Mammary epithelial cell (primary cell): Measurements from ENCODE around the gene DGLUCY.
"Not testable (repeated sequence)": the region's sequence is repeated elsewhere in the genome, so short reads cannot be mapped to it uniquely, and the experiment has no call there.

Experiments
- EZH2 ChIP-seq: IDR thresholded peaks from 2 replicates; pipeline ENCODE4 v1.6.1; 2012; ENCODE audit warnings: low read length, inconsistent platforms, borderline replicate concordance
- TF ChIP-seq, protein P1 (sequence below), 2 donors: IDR thresholded peaks in 1 of 2; conservative IDR thresholded peaks in 1 of 2; 2 replicates each; pipeline ENCODE4 v1.5.1; 2011 to 2012; ENCODE audit warnings: inconsistent platforms in 2 of 2, low read length in 2 of 2, mild to moderate bottlenecking in 2 of 2, control low read depth in 1 of 2, low read depth in 1 of 2; ENCODE audit not compliant: insufficient read depth in 1 of 2; ENCODE audit errors: extremely low read depth in 1 of 2

DNA sequence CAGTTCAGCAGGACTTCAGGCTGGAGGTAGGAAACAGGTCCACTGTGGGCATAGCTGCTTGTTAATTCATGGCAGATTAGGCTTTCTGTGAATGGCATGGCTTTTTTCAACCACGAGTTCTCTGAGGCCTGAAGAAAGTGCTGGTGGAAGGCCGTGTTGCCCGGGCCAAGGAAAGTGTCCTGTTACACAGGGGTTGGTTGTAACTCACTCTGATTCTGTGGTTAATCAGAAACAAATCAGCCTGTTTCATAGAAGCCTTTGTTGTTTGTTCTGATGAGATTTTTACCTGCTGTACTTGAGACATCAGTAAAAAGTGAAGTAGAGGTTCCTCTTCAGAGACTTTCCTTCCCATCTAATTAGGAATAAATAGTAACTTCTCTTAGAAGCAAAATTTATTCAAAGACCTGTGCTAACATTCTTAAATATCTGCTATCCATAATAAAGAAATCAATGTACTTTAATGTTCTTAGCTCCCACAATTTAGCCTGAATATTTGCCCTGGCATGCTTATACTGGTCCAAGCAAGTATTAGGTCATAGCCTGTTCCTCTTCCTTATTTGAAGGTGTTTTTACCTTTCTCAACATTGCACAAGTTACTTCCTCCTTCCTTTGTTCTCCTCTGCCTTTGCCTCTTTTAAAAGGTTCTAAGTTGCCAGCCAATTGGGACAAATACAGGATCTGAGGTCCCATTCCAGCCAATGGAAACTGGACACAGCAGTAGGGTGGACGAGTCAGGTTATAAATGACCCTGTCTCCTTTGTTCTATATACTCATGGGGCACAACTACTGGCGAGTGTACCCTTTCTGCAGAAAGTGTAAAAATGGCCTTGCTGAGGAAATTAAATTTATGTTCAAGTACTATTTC lies 10.8 kb downstream of the DGLUCY start:
- TF ChIP-seq, protein P1, sequence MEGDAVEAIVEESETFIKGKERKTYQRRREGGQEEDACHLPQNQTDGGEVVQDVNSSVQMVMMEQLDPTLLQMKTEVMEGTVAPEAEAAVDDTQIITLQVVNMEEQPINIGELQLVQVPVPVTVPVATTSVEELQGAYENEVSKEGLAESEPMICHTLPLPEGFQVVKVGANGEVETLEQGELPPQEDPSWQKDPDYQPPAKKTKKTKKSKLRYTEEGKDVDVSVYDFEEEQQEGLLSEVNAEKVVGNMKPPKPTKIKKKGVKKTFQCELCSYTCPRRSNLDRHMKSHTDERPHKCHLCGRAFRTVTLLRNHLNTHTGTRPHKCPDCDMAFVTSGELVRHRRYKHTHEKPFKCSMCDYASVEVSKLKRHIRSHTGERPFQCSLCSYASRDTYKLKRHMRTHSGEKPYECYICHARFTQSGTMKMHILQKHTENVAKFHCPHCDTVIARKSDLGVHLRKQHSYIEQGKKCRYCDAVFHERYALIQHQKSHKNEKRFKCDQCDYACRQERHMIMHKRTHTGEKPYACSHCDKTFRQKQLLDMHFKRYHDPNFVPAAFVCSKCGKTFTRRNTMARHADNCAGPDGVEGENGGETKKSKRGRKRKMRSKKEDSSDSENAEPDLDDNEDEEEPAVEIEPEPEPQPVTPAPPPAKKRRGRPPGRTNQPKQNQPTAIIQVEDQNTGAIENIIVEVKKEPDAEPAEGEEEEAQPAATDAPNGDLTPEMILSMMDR (conservative IDR thresholded peaks at IDR 0.05 in 1 of 2, IDR thresholded peaks at IDR 0.05 in 1 of 2; ENCODE audit: extremely low read depth in 1 of 2, insufficient read depth in 1 of 2, low read depth in 1 of 2, low read length in 2 of 2): not testable (repeated sequence)
- not testable (repeated sequence) for TF ChIP-seq EZH2
